ENCODE data around the gene DET1.
"Not testable (repeated sequence)": the region's sequence is repeated elsewhere in the genome, so short reads cannot be mapped to it uniquely, and the experiment has no call there.

Gene DET1

GRCh38 chr15:88564741-88565140 lies 18.3 kb upstream of the DET1 start:
- no peak overlapping the region for H3K4me3 ChIP-seq (ENCODE audit: low read depth, low read length)
- H3K36me3 ChIP-seq: no peaks in the 10 kb centered on the region
- H3K27ac ChIP-seq: no peak overlapping the region
- DNase-seq: no peak
- TF ChIP-seq CTCF (IDR thresholded peaks at IDR 0.05; ENCODE audit: low read depth, low read length): no peak
- peaks cover 5% of the 10 kb centered on the region for H3K9me3 ChIP-seq (ENCODE audit: severe bottlenecking)
- no peaks in the 10 kb centered on the region for H3K27me3 ChIP-seq (ENCODE audit: insufficient read depth, low read depth, severe bottlenecking)

GRCh38 chr15:88563638-88564037 lies 17.2 kb upstream of the DET1 start:
- DNase-seq: no peak
- no peak overlapping the region for H3K4me3 ChIP-seq (ENCODE audit: low read depth, low read length)
- peaks cover 9% of the 10 kb centered on the region for H3K9me3 ChIP-seq (ENCODE audit: severe bottlenecking)
- H3K27ac ChIP-seq: no peak overlapping the region
- no peak for TF ChIP-seq CTCF (IDR thresholded peaks at IDR 0.05; ENCODE audit: low read depth, low read length)
- no peaks in the 10 kb centered on the region for H3K27me3 ChIP-seq (ENCODE audit: insufficient read depth, low read depth, severe bottlenecking)
- H3K36me3 ChIP-seq: no peaks in the 10 kb centered on the region

- H3K27me3 ChIP-seq (ENCODE audit: insufficient read depth, low read depth, severe bottlenecking); H3K9me3 ChIP-seq (ENCODE audit: severe bottlenecking); H3K27ac ChIP-seq; H3K36me3 ChIP-seq; H3K4me3 ChIP-seq (ENCODE audit: low read depth, low read length); DNase-seq: not testable (repeated sequence)
Measured at GRCh38 chr15:88559565-88559964, 13.1 kb upstream of the DET1 start.

- not testable (repeated sequence) for H3K36me3 ChIP-seq; H3K9me3 ChIP-seq (ENCODE audit: severe bottlenecking); H3K4me3 ChIP-seq (ENCODE audit: low read depth, low read length); DNase-seq; H3K27me3 ChIP-seq (ENCODE audit: insufficient read depth, low read depth, severe bottlenecking); H3K27ac ChIP-seq
Measured at GRCh38 chr15:88558026-88558425, 11.5 kb upstream of the DET1 start.

GRCh38 chr15:88548009-88548408 lies 1.5 kb upstream of the DET1 start:
- not testable (repeated sequence) for H3K27ac ChIP-seq; H3K36me3 ChIP-seq; H3K9me3 ChIP-seq (ENCODE audit: severe bottlenecking); H3K4me3 ChIP-seq (ENCODE audit: low read depth, low read length); H3K27me3 ChIP-seq (ENCODE audit: insufficient read depth, low read depth, severe bottlenecking); DNase-seq

- H3K36me3 ChIP-seq; H3K9me3 ChIP-seq (ENCODE audit: severe bottlenecking); DNase-seq; H3K27me3 ChIP-seq (ENCODE audit: insufficient read depth, low read depth, severe bottlenecking): not testable (repeated sequence)
- H3K27ac ChIP-seq: peak overlapping the region; percentile 93
- H3K4me3 ChIP-seq (ENCODE audit: low read depth, low read length): peak overlapping the region; percentile 64
Measured at GRCh38 chr15:88545578-88546247, 768 bp downstream of the DET1 start.

- Histone ChIP-seq H3K27me3 (ENCODE audit: insufficient read depth, low read depth, severe bottlenecking) (no peaks in the 10 kb centered on the region), H3K9me3 (ENCODE audit: severe bottlenecking) (peaks cover 6% of the 10 kb centered on the region), H3K27ac (no peak overlapping the region), H3K4me3 (ENCODE audit: low read depth, low read length) (no peak overlapping the region), H3K36me3 (peaks cover 4% of the 10 kb centered on the region; the same call in 1 of the 2 replicates)
- no peak for TF ChIP-seq CTCF (IDR thresholded peaks at IDR 0.05; ENCODE audit: low read depth, low read length)
- no peak for DNase-seq
Measured at GRCh38 chr15:88543065-88543776, 3.3 kb downstream of the DET1 start.

- H3K4me3 ChIP-seq (ENCODE audit: low read depth, low read length): no peak overlapping the region
- H3K27ac ChIP-seq: no peak overlapping the region
- no peak for DNase-seq
- peaks cover 1% of the 10 kb centered on the region for H3K9me3 ChIP-seq (ENCODE audit: severe bottlenecking)
- no peak for TF ChIP-seq CTCF (IDR thresholded peaks at IDR 0.05; ENCODE audit: low read depth, low read length)
- H3K36me3 ChIP-seq: peaks cover 4% of the 10 kb centered on the region; the same call in 1 of the 2 replicates
- H3K27me3 ChIP-seq (ENCODE audit: insufficient read depth, low read depth, severe bottlenecking): no peaks in the 10 kb centered on the region
Measured at GRCh38 chr15:88542342-88542733, 4.1 kb downstream of the DET1 start.
